ENCODE results near the gene CACNG3. TPM values are rescaled to one million over a fixed set of nuclear protein-coding genes. Genes with fewer than 3 reads are reported as not detected.

The CACNG3 gene
- total RNA-seq, 1 donor from 2014 or later = not detected

GRCh38 chr16:24360936-24361335 lies 104.8 kb downstream of the CACNG3 start:
- DNase-seq (ENCODE audit: low spot score) (no peak), ATAC-seq (no peak)
- intact Hi-C loops (cut with DNase I) = no loop called here

GRCh38 chr16:24364596-24364995 lies 108.5 kb downstream of the CACNG3 start:
- DNase-seq (ENCODE audit: low spot score) (no peak), ATAC-seq (no peak)
- intact Hi-C loops (cut with DNase I) = no loop called here

GRCh38 chr16:24367186-24367710 lies 111.1 kb downstream of the CACNG3 start:
- no peak for ATAC-seq

GRCh38 chr16:24372824-24373223 lies 116.7 kb downstream of the CACNG3 start:
- ATAC-seq = no peak
- DNase-seq (ENCODE audit: low spot score) = no peak
- intact Hi-C loops (cut with DNase I) = no loop called here

More at GRCh38 chr16:24367186-24367710, 111.1 kb downstream of the CACNG3 start:
- DNase-seq (ENCODE audit: low spot score) = no peak
- intact Hi-C loops (cut with DNase I) = no loop called here

GRCh38 chr16:24378999-24379398 lies 122.9 kb downstream of the CACNG3 start:
- DNase-seq (ENCODE audit: low spot score) (no peak), ATAC-seq (no peak)
- intact Hi-C loops (cut with DNase I) = no loop called here

- DNase-seq (ENCODE audit: low spot score) = no peak
- intact Hi-C loops (cut with DNase I) = no loop called here
- ATAC-seq = no peak
These were observed 125.5 kb downstream of the CACNG3 start for GRCh38 chr16:24381470-24382118.

GRCh38 chr16:24382762-24383407 lies 126.8 kb downstream of the CACNG3 start:
- DNase-seq (ENCODE audit: low spot score) = no peak
- intact Hi-C loops (cut with DNase I) = no loop called here
- no peak for ATAC-seq

- no peak for ATAC-seq
- no peak for DNase-seq (ENCODE audit: low spot score)
- intact Hi-C loops (cut with DNase I) = no loop called here
These were observed 138.2 kb downstream of the CACNG3 start for GRCh38 chr16:24394341-24394740.

- ATAC-seq (no peak), DNase-seq (ENCODE audit: low spot score) (no peak)
- intact Hi-C loops (cut with DNase I) = no loop called here
These were observed 140.5 kb downstream of the CACNG3 start for GRCh38 chr16:24396350-24397271.

- intact Hi-C loops (cut with DNase I) = no loop called here
- no peak for ATAC-seq
- no peak for DNase-seq (ENCODE audit: low spot score)
These were observed 152.9 kb downstream of the CACNG3 start for GRCh38 chr16:24409045-24409444.

Measured in sciatic nerve (tissue), 2 donors.